Activated T-cell treated with anti-CD3 and anti-CD28 coated beads, Interleukin-2, amount 50 U/mL, for 48 hours (primary cell): ENCODE results near the gene TSKU.

Experiments
- DNase-seq, 2 experiments: peaks; one replicate each; pipeline ENCODE4 v3.0.0-alpha.2; 2020

TSKU gene

GRCh38 chr11:76789443-76789719 is 6.2 kb downstream of the TSKU start:
- DNase-seq, result no peak

GRCh38 chr11:76790251-76790650 is 7.1 kb downstream of the TSKU start:
- DNase-seq, result no peak

- peak in 1 of 2 experiments; percentile 10 for DNase-seq
Measured at GRCh38 chr11:76791002-76791770, 8.0 kb downstream of the TSKU start.

- peak in 1 of 2 experiments; percentile 22 for DNase-seq
Measured at GRCh38 chr11:76791861-76792260, 8.7 kb downstream of the TSKU start.

GRCh38 chr11:76792505-76793264 is 9.5 kb downstream of the TSKU start:
- no peak for DNase-seq

GRCh38 chr11:76793391-76794291 is 10.5 kb downstream of the TSKU start:
- no peak for DNase-seq

- DNase-seq, result no peak
Measured at GRCh38 chr11:76794371-76795289, 11.5 kb downstream of the TSKU start.

- no peak for DNase-seq
Measured at GRCh38 chr11:76795290-76795935, 12.3 kb downstream of the TSKU start.

GRCh38 chr11:76795936-76796441 is 12.8 kb downstream of the TSKU start:
- no peak for DNase-seq

GRCh38 chr11:76796511-76797198 is 13.5 kb downstream of the TSKU start:
- no peak for DNase-seq

- no peak for DNase-seq
Measured at GRCh38 chr11:76797341-76798201, 14.4 kb downstream of the TSKU start.

- DNase-seq, result no peak
Measured at GRCh38 chr11:76798202-76798581, 15.0 kb downstream of the TSKU start.

- DNase-seq, result peak in 1 of 2 experiments; percentile 23
Measured at GRCh38 chr11:76798671-76799065, 15.5 kb downstream of the TSKU start.

GRCh38 chr11:76799066-76799804 is 16.1 kb downstream of the TSKU start:
- peak; percentile 83 to 87 for DNase-seq

GRCh38 chr11:76800466-76801200 is 17.5 kb downstream of the TSKU start:
- no peak for DNase-seq

- no peak for DNase-seq
Measured at GRCh38 chr11:76801225-76801624, 18.1 kb downstream of the TSKU start.

- no peak for DNase-seq
Measured at GRCh38 chr11:76801736-76802135, 18.6 kb downstream of the TSKU start.

- DNase-seq, result no peak
Measured at GRCh38 chr11:76802151-76802550, 19.0 kb downstream of the TSKU start.
